HG03066 (cell line): ENCODE results near the gene ITGA2B.

Experiments used
- ATAC-seq: cut with Tn5 transposase; IDR thresholded peaks from one replicate; pipeline ENCODE4 v1.9.1; 2021; ENCODE audit warnings: low read depth; ENCODE audit not compliant: unreplicated experiment

Gene ITGA2B

GRCh38 chr17:44389281-44389680 lies at the start of gene ITGA2B:
ITGA2B (minus strand) TSS chr17:44389649; CDS start chr17:44389473, 176 bp downstream.
- ATAC-seq: no peak

GRCh38 chr17:44439168-44439567 lies 49.7 kb upstream of the ITGA2B start:
- no peak for ATAC-seq

GRCh38 chr17:44438636-44439035 lies 49.2 kb upstream of the ITGA2B start:
- ATAC-seq: no peak

- ATAC-seq: no peak
Observed at GRCh38 chr17:44436336-44436735, 46.9 kb upstream of the ITGA2B start.

- ATAC-seq: no peak
Observed at GRCh38 chr17:44432254-44433157, 43.1 kb upstream of the ITGA2B start.

DNA sequence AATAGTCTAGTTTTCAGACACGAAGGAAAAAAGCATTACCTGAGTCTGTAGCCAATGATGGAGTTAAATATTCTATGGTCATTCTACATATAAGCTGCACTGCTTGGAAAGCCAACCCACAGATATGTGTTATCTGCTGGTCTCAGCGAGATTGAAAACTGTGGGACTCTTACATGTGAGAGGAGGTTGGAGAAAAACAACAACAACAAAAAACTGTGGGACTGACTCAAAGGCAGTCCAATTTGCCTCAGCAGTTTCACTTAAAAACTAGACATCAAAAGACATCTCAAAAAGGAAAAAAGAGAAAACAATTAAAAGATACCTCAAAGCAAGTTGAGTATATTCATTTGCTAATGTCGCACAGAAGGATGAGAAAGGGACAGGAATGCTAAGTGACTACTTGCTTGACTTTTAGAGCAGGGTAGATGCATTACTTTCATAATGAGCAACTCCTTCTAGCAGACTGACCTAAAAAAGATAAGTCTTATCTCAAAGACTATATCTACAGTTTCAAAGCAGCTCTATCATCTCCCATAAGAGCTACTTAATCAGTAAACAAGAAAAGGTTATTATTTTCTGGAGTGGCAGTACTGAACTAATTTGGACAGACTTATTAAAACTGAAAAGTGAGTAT lies 35.5 kb upstream of the ITGA2B start:
- ATAC-seq: no peak

- no peak for ATAC-seq
Observed at GRCh38 chr17:44417553-44417952, 28.1 kb upstream of the ITGA2B start.

GRCh38 chr17:44416558-44417289 lies 27.3 kb upstream of the ITGA2B start:
- no peak for ATAC-seq

- no peak for ATAC-seq
Observed at GRCh38 chr17:44414394-44415155, 25.1 kb upstream of the ITGA2B start.

DNA sequence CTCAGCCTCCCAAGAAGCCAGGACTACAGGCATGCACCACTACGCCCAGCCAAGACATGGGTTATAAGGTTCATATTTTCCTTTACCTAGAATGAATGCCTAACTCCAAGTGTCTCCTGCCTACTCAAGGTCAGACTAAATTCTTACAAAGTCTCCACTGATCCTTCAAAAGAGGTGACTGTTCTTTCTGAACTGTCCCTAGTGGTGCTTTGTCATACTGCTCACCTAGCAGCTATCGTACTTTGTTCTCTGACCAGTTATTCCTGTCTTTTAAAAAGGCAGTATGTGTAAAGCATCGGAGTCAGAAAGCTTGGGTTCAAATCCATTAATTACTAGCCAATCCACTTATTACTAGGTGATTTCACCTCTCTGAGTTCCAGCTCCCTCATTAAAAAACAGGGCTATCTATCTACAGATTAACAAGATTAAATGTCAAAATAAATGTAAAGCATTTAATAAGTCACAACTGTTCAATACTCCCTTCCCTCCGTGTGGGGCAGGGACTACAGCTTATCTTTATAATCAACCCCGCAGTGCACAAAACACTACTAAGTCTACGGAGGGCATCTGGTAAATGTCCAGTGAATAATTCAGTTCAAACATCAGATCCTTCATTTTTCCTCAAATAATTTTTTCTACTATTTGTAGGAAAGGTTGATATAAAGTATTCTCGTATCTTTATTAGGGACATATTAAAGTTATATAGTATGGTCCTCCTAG lies 20.0 kb upstream of the ITGA2B start:
- ATAC-seq: no peak

DNA sequence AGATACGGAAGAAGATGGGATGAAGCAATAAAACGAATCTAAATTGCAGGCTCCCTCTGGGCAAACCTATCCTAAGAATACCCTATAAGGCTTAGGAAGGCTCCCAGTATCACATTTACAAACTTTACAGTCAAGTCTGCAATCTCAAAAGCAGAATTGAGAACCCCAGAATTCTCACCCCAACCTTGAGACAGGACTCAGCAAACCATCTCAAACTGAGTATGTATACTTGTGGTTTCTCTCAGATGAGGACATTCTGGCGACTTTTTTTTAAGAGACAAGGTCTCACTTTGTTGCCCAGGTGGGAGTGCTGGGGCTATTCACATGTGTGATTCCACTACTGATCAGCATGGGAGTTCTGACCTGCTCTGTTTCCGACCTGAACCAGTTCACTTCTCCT lies 19.3 kb upstream of the ITGA2B start:
- ATAC-seq: no peak

- peak; percentile 73 for ATAC-seq
Observed at GRCh38 chr17:44402564-44403172, 13.2 kb upstream of the ITGA2B start.

GRCh38 chr17:44400226-44400847 lies 10.9 kb upstream of the ITGA2B start:
- no peak for ATAC-seq

- no peak for ATAC-seq
Observed at GRCh38 chr17:44398692-44399691, 9.5 kb upstream of the ITGA2B start.

GRCh38 chr17:44397479-44398440 lies 8.3 kb upstream of the ITGA2B start:
- ATAC-seq: no peak

DNA sequence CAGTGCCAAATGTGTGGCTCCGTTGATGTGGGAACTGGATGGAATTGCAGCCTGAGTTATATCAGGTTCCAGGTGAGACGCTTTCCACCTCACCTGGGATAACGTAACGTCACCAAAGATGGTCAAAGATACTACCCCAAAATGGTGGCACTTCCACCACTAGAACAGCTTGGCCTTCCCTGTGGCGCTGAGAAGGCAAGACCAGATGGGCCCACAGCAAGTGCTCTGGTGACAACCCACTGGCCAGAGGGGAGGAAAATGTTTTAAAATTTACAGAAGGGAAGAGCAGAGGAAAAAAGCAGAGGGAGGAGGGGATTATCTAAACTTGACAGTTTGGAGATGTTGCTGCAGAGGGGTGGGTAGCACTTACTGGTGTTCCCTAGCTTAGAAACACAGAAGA lies 7.5 kb upstream of the ITGA2B start:
- no peak for ATAC-seq

DNA sequence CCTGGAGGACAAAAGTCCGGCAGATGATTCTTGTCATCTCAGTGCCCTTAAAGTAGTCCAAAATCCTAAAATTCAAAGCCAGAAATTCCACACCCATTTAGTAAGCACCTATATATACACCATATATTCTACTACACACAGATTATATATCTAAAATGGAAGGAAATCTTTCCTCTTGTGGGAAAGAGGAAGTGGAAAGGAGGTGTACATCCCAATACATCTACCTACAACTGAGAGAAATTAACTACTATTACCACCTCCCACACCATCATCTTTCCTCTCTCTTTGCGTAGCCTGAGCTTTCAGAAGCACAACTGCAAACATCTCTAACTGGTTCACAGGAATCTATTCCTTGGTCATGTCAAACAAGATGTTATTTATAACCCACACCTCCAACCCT lies 5.4 kb upstream of the ITGA2B start:
- no peak for ATAC-seq
